HL-60 (cell line): ENCODE data around the gene PADI4.

Source experiments
- DNase-seq, 2 experiments: peaks; one replicate each; pipeline ENCODE4 v3.0.0-alpha.2; 2010 to 2020; ENCODE audit warnings: low read depth in 1 of 2, low spot score in 1 of 2
- H3K27ac ChIP-seq: fragments of 250-450 bp; sonication (Bioruptor Pico); replicated peaks from 2 replicates; pipeline ENCODE4 v1.5.1; 2020; ENCODE audit warnings: mild to moderate bottlenecking, moderate library complexity
- H3K27me3 ChIP-seq: fragments of 250-450 bp; sonication (Bioruptor Pico); 2 replicates; pipeline ENCODE4 v1.5.1; 2021; ENCODE audit warnings: mild to moderate bottlenecking, moderate library complexity; ENCODE audit not compliant: insufficient read depth, poor library complexity, severe bottlenecking
- H3K4me3 ChIP-seq: replicated peaks from 2 replicates; pipeline ENCODE4 v1.5.1; 2011; ENCODE audit warnings: mild to moderate bottlenecking, control low read depth, low read length; ENCODE audit not compliant: insufficient read depth
- GABPA ChIP-seq: IDR thresholded peaks from 2 replicates; pipeline ENCODE4 v1.6.1; 2012; ENCODE audit warnings: low read depth
- POLR2AphosphoS5 ChIP-seq: IDR thresholded peaks from 2 replicates; pipeline ENCODE4 v1.6.1; 2012; ENCODE audit warnings: low read depth
- REST ChIP-seq: IDR thresholded peaks from 2 replicates; pipeline ENCODE4 v1.6.1; 2012; ENCODE audit warnings: low read depth; ENCODE audit not compliant: insufficient replicate concordance
- SPI1 ChIP-seq: IDR thresholded peaks from 2 replicates; pipeline ENCODE4 v1.6.1; 2012; ENCODE audit warnings: low read depth, mild to moderate bottlenecking, borderline replicate concordance
- TF ChIP-seq, protein P1 (sequence below): IDR thresholded peaks from one replicate; pipeline ENCODE4 v1.5.1; 2011; ENCODE audit warnings: low read length, control low read depth, inconsistent platforms; ENCODE audit not compliant: insufficient read depth

The PADI4 gene

GRCh38 chr1:17306921-17307320 lies 1.1 kb upstream of the PADI4 start:
- Histone ChIP-seq H3K4me3 (no peak overlapping the region), H3K27me3 (no peaks in the 10 kb centered on the region), H3K27ac (peak overlapping the region; percentile 86)
- no peak for TF ChIP-seq REST
- TF ChIP-seq, protein P1, sequence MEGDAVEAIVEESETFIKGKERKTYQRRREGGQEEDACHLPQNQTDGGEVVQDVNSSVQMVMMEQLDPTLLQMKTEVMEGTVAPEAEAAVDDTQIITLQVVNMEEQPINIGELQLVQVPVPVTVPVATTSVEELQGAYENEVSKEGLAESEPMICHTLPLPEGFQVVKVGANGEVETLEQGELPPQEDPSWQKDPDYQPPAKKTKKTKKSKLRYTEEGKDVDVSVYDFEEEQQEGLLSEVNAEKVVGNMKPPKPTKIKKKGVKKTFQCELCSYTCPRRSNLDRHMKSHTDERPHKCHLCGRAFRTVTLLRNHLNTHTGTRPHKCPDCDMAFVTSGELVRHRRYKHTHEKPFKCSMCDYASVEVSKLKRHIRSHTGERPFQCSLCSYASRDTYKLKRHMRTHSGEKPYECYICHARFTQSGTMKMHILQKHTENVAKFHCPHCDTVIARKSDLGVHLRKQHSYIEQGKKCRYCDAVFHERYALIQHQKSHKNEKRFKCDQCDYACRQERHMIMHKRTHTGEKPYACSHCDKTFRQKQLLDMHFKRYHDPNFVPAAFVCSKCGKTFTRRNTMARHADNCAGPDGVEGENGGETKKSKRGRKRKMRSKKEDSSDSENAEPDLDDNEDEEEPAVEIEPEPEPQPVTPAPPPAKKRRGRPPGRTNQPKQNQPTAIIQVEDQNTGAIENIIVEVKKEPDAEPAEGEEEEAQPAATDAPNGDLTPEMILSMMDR = no peak
- TF ChIP-seq GABPA = no peak
- no peak for TF ChIP-seq POLR2AphosphoS5
- no peak for TF ChIP-seq SPI1
- DNase-seq = no peak

- peak overlapping the region; percentile 86 for H3K27ac ChIP-seq
Measured at GRCh38 chr1:17307329-17307728, 668 bp upstream of the PADI4 start.

GRCh38 chr1:17308593-17308992 lies 596 bp downstream of the PADI4 start:
- Histone ChIP-seq H3K4me3 (peak overlapping the region; percentile 33), H3K27me3 (no peaks in the 10 kb centered on the region), H3K27ac (peak overlapping the region; percentile 86)
- no peak for TF ChIP-seq SPI1
- 0 out of 2 replicates have a peak, but pooled peaks have one; percentile 38 for TF ChIP-seq POLR2AphosphoS5
- TF ChIP-seq REST = no peak
- DNase-seq = peak; percentile 84 to 90

More at GRCh38 chr1:17307329-17307728, 668 bp upstream of the PADI4 start:
- Histone ChIP-seq H3K27me3 (no peaks in the 10 kb centered on the region), H3K4me3 (no peak overlapping the region)
- TF ChIP-seq GABPA = no peak
- TF ChIP-seq, protein P1 = no peak
- TF ChIP-seq REST = no peak
- TF ChIP-seq SPI1 = no peak
- TF ChIP-seq POLR2AphosphoS5 = no peak
- DNase-seq = no peak
